Caco-2 (cell line): ENCODE results near the gene SIRPA. TPM values are rescaled to one million over a fixed set of nuclear protein-coding genes. Genes with fewer than 3 reads are reported as not detected.

Source experiments
- BruUV-seq: library from RNA; stranded (reverse); fragments of 400-500 nt; replicated peaks from 2 replicates; lab custom pipeline; 2021; lab: Mats Ljungman, UMichigan
- CTCF ChIA-PET: fragments of 300-600 bp; sonication (Branson Sonifier 250); formaldehyde crosslinking; loops from one replicate; lab custom pipeline; 2022; ENCODE audit warnings: antibody characterized with exemption; lab: Charles Lee
- POLR2A ChIA-PET: fragments of 300-600 bp; sonication (Branson Sonifier 250); formaldehyde crosslinking; loops from one replicate; lab custom pipeline; 2022; ENCODE audit warnings: antibody characterized with exemption; lab: Charles Lee
- DNase-seq, 2 experiments: peaks; one replicate each; pipeline versions ENCODE4 v3.0.0 to v3.0.0-alpha.2; 2020 to 2022
- H3K27me3 ChIP-seq: replicated peaks from 2 replicates; pipeline ENCODE4 v1.6.0; 2011; ENCODE audit warnings: low read length; ENCODE audit not compliant: control insufficient read depth, insufficient read depth
- H3K36me3 ChIP-seq: 2 replicates; pipeline ENCODE4 v1.5.1; 2011; ENCODE audit warnings: low read length; ENCODE audit not compliant: control insufficient read depth, insufficient read depth
- H3K4me1 ChIP-seq: fragments of 250-450 bp; sonication (Bioruptor Pico); 2 replicates; pipeline ENCODE4 v1.5.1; 2020; ENCODE audit warnings: mild to moderate bottlenecking
- H3K4me3 ChIP-seq: 2 replicates; pipeline ENCODE4 v1.5.1; 2011; ENCODE audit warnings: low read depth, mild to moderate bottlenecking, control low read depth, low read length
- H3K9me3 ChIP-seq: fragments of 250-450 bp; sonication (Bioruptor Pico); 2 replicates; pipeline ENCODE4 v1.5.1; 2020; ENCODE audit warnings: mild to moderate bottlenecking, moderate library complexity
- H3K27ac Mint-ChIP-seq: one replicate; pipeline ENCODE4 v1.8.0; 2022; ENCODE audit warnings: mixed read lengths; ENCODE audit not compliant: unreplicated experiment
- H3K27me3 Mint-ChIP-seq: one replicate; pipeline ENCODE4 v1.8.0; 2022; ENCODE audit warnings: mixed read lengths; ENCODE audit not compliant: insufficient read depth, unreplicated experiment
- H3K36me3 Mint-ChIP-seq: one replicate; pipeline ENCODE4 v1.8.0; 2022; ENCODE audit warnings: mild to moderate bottlenecking, mixed read lengths; ENCODE audit not compliant: insufficient read depth, unreplicated experiment
- H3K4me1 Mint-ChIP-seq: one replicate; pipeline ENCODE4 v1.8.0; 2022; ENCODE audit warnings: low read depth, mixed read lengths; ENCODE audit not compliant: unreplicated experiment
- H3K4me3 Mint-ChIP-seq: one replicate; pipeline ENCODE4 v1.8.0; 2022; ENCODE audit warnings: mild to moderate bottlenecking, moderate library complexity, mixed read lengths; ENCODE audit not compliant: unreplicated experiment
- H3K9me3 Mint-ChIP-seq: one replicate; pipeline ENCODE4 v1.8.0; 2022; ENCODE audit warnings: mixed read lengths; ENCODE audit not compliant: unreplicated experiment
- CTCF ChIP-seq, 2 experiments: fragments of 200-600 bp in 1 of 2; IDR thresholded peaks; 1 replicate in 1 of 2; 2 replicates in 1 of 2; pipeline versions ENCODE4 v1.5.1 to v1.8.0; 2011 to 2022; ENCODE audit warnings: antibody characterized with exemption in 1 of 2, control low read depth in 1 of 2, inconsistent platforms in 1 of 2, low read depth in 1 of 2, low read length in 1 of 2, mild to moderate bottlenecking in 1 of 2, moderate library complexity in 1 of 2; ENCODE audit not compliant: insufficient read depth in 1 of 2, severe bottlenecking in 1 of 2, unreplicated experiment in 1 of 2
- intact Hi-C: fragments of 100-400 bp; cut with micrococcal nuclease; formaldehyde crosslinking; loops from one replicate; pipeline ENCODE4 v1.10.0; 2022; ENCODE audit not compliant: unreplicated experiment
- total RNA-seq: library from RNA; stranded (reverse); gene quantifications from 2 replicates; pipeline ENCODE4 v1.2.3, GENCODE V29; 2022

The SIRPA gene
- total RNA-seq, 1 experiment from 2014 or later, result 33.3 TPM

- Mint-ChIP-seq H3K27me3 (peaks cover 20% of the 10 kb centered on the region), H3K9me3 (no peaks in the 10 kb centered on the region), H3K27ac (no peak overlapping the region), H3K4me1 (peaks cover 7% of the 10 kb centered on the region), H3K4me3 (peak overlapping the region; percentile 12), H3K36me3 (no peaks in the 10 kb centered on the region)
- DNase-seq, result peak; percentile 74 to 87
- BruUV-seq, result no TSS peak
- no peaks in the 10 kb centered on the region for H3K9me3 ChIP-seq
- no peaks in the 10 kb centered on the region for H3K4me1 ChIP-seq
- ChIA-PET CTCF (interaction anchor here (0.6 to 1.8 kb wide), 6 partner anchors 128 to 487 kb away, joined by 3 to 11 read pairs (median 4); no protein-coding TSS in a partner anchor), POLR2A (interaction anchor here (0.6 kb wide), 2 partner anchors 148 to 491 kb away, joined by 3 to 7 read pairs; no protein-coding TSS in a partner anchor)
- no peak overlapping the region for H3K4me3 ChIP-seq
- H3K36me3 ChIP-seq, result no peaks in the 10 kb centered on the region
- no peaks in the 10 kb centered on the region for H3K27me3 ChIP-seq
- peak; percentile 93 to 97 for TF ChIP-seq CTCF (IDR thresholded peaks at IDR 0.05; ENCODE audit: insufficient read depth in 1 of 2, low read depth in 1 of 2, low read length in 1 of 2, severe bottlenecking in 1 of 2, unreplicated experiment in 1 of 2)
- intact Hi-C loops, result loop anchor here (1.0 to 5.0 kb wide), 4 partner anchors 128 to 207 kb away; no protein-coding TSS in a partner anchor
These were observed 70.5 kb downstream of the SIRPA start for GRCh38 chr20:1965520-1966351.

DNA sequence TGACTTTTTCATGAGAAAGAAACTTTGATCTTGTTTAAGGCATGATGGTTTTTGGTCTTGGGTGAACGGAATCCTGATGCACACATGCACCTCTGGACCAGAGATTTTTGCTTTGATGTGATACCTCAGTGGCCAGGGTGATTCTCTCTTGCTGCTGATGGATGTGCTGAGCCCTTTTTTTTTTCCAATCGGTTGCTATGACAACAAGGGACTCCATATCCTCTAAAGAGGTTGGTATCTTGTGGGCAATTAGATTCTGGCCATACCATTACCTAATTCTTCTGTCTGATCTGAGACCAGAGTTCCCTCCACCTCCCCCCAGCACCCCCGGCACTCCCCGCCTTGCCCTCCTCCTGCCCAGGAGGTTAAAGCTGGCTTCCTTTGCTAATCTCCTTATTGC, 73.8 kb downstream of the SIRPA start:
- BruUV-seq, result no TSS peak
- Histone ChIP-seq H3K4me3 (no peak overlapping the region), H3K27me3 (no peaks in the 10 kb centered on the region), H3K4me1 (no peaks in the 10 kb centered on the region), H3K9me3 (no peaks in the 10 kb centered on the region), H3K36me3 (no peaks in the 10 kb centered on the region)
- Mint-ChIP-seq H3K9me3 (no peaks in the 10 kb centered on the region), H3K4me3 (no peak overlapping the region), H3K27ac (no peak overlapping the region), H3K27me3 (peaks cover 17% of the 10 kb centered on the region), H3K36me3 (no peaks in the 10 kb centered on the region), H3K4me1 (no peaks in the 10 kb centered on the region)
- intact Hi-C loops, result loop anchor here (5.0 kb wide), 1 partner anchor 188 kb away; no protein-coding TSS in a partner anchor
- ChIA-PET POLR2A (no interaction called here), CTCF (interaction anchor here (0.6 to 0.9 kb wide), 2 partner anchors 20 to 214 kb away, joined by 3 read pairs; no protein-coding TSS in a partner anchor)
- no peak for TF ChIP-seq CTCF (IDR thresholded peaks at IDR 0.05; ENCODE audit: insufficient read depth in 1 of 2, low read depth in 1 of 2, low read length in 1 of 2, severe bottlenecking in 1 of 2, unreplicated experiment in 1 of 2)
- DNase-seq, result no peak

DNA sequence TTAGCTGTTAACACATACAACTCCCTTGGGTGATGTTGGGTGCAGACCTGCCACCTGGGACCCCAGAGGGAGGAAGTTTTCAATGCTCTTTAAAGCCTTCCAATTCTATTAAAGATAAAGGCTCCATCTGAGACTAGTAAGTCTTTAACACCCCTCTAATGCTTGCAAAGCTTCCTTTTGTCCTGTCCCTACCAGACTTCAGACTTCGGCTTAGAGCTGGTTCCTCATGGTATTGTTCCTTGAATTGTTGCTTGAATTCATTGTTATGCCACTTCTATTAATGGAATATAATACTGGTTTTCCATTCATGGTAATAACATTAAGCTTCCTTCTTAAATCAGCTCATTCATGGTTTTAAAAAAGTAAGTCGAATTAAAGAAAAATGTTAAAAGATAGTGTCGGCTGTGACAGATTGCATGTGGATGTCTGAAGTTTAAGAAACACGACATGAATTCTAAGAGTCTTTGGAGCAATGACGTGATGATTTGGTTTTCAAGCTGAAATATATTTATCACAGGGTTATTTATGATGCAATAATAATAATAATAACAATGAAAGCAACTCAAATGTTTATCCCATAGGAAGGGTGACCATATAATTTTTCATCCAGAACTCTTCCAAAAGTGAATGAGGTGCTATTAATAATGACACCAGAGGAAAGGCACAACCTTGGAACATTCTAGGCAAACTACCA, 76.8 kb downstream of the SIRPA start:
- Mint-ChIP-seq H3K9me3 (no peaks in the 10 kb centered on the region), H3K36me3 (no peaks in the 10 kb centered on the region), H3K27ac (no peak overlapping the region), H3K27me3 (peaks cover 31% of the 10 kb centered on the region), H3K4me3 (no peak overlapping the region), H3K4me1 (no peaks in the 10 kb centered on the region)
- TF ChIP-seq CTCF (IDR thresholded peaks at IDR 0.05; ENCODE audit: insufficient read depth in 1 of 2, low read depth in 1 of 2, low read length in 1 of 2, severe bottlenecking in 1 of 2, unreplicated experiment in 1 of 2), result no peak
- no peaks in the 10 kb centered on the region for H3K4me1 ChIP-seq
- no peaks in the 10 kb centered on the region for H3K9me3 ChIP-seq
- CTCF ChIA-PET, result no interaction called here
- H3K36me3 ChIP-seq, result no peaks in the 10 kb centered on the region
- H3K4me3 ChIP-seq, result no peak overlapping the region
- POLR2A ChIA-PET, result interaction anchor here (1.0 kb wide), 1 partner anchor 131 kb away, joined by 3 read pairs; no protein-coding TSS in a partner anchor
- DNase-seq, result no peak
- no peaks in the 10 kb centered on the region for H3K27me3 ChIP-seq
- no TSS peak for BruUV-seq
- intact Hi-C loops, result no loop called here
